HepG2 (cell line): ENCODE results near the gene EFNA2. TPM values are rescaled to one million over a fixed set of nuclear protein-coding genes. Genes with fewer than 3 reads are reported as not detected.

Experiments
- ATAC-seq: fragments of 200-7000 bp; cut with Tn5 transposase; 3 replicates; pipeline ENCODE4 v1.9.1; 2020; ENCODE audit warnings: mild to moderate bottlenecking, moderate library complexity
- BruUV-seq: library from RNA; stranded (reverse); fragments of 400-500 nt; replicated peaks from 2 replicates; lab custom pipeline; 2021; lab: Mats Ljungman, UMichigan
- CTCF ChIA-PET: fragments of 300-600 bp; formaldehyde crosslinking; extraction: SDS; loops from one replicate; lab custom pipeline; 2021; ENCODE audit warnings: low total read pairs, inconsistent platforms, low intra/inter-chr PET ratio; lab: Yijun Ruan, JAX
- POLR2A ChIA-PET: fragments of 350-600 bp; sonication (Branson Sonifier 250); formaldehyde crosslinking; loops from one replicate; lab custom pipeline; 2020; ENCODE audit warnings: antibody characterized with exemption, inconsistent platforms; lab: Yijun Ruan, JAX
- DNase-seq: peaks from one replicate; pipeline ENCODE4 v3.0.0-alpha.2; 2015; ENCODE audit warnings: low spot score
- FAIRE-seq: peaks from 3 replicates; lab custom pipeline; 2011; peaks lifted over from hg19 to GRCh38; lab: Jason Lieb, UNC
- H2AFZ ChIP-seq: one replicate; pipeline ENCODE4 v1.6.1; 2011; ENCODE audit warnings: low read length, inconsistent platforms
- H3K27ac ChIP-seq: fragments of 300-600 bp; 3 replicates; pipeline ENCODE4 v1.8.0; 2011; ENCODE audit warnings: mixed run types, mild to moderate bottlenecking, mixed read lengths, low read length, inconsistent platforms; ENCODE audit not compliant: insufficient read depth; ENCODE audit errors: extremely low read length
- H3K27me3 ChIP-seq, 2 experiments: fragments of 200-600 bp in 1 of 2; 2 replicates in 1 of 2; 3 replicates in 1 of 2; pipeline versions ENCODE4 v1.6.0 to v1.8.0; 2011; ENCODE audit warnings: low read length in 2 of 2, mild to moderate bottlenecking in 2 of 2, moderate library complexity in 2 of 2, inconsistent platforms in 1 of 2; ENCODE audit not compliant: insufficient read depth in 2 of 2, control insufficient read depth in 1 of 2
- H3K36me3 ChIP-seq, 2 experiments: fragments of 200-600 bp in 1 of 2; replicated peaks in 1 of 2; 2 replicates in 1 of 2; 3 replicates in 1 of 2; pipeline versions ENCODE4 v1.5.1 to v1.8.0; 2011; ENCODE audit warnings: low read length in 2 of 2, inconsistent platforms in 1 of 2; ENCODE audit not compliant: insufficient read depth in 2 of 2, control insufficient read depth in 1 of 2
- H3K4me1 ChIP-seq: 2 replicates; pipeline ENCODE4 v1.5.1; 2012; ENCODE audit warnings: low read length, inconsistent platforms; ENCODE audit not compliant: insufficient read depth
- H3K4me2 ChIP-seq: 2 replicates; pipeline ENCODE4 v1.6.0; 2011; ENCODE audit warnings: low read depth, low read length, inconsistent platforms
- H3K4me3 ChIP-seq, 3 experiments: fragments of 200-600 bp in 1 of 3; sonication (generic), shearing (Covaris generic) in 1 of 3; replicated peaks in 1 of 3; 2 replicates each; pipeline ENCODE4 v1.5.1; 2011 to 2016; ENCODE audit warnings: low read length in 3 of 3, inconsistent platforms in 2 of 3, low read depth in 2 of 3, mild to moderate bottlenecking in 2 of 3, control low read depth in 1 of 3, mixed read lengths in 1 of 3; ENCODE audit not compliant: insufficient read depth in 1 of 3
- H3K79me2 ChIP-seq: one replicate; pipeline ENCODE4 v1.6.1; 2011; ENCODE audit warnings: low read length, inconsistent platforms; ENCODE audit not compliant: insufficient read depth
- H3K9ac ChIP-seq: 2 replicates; pipeline ENCODE4 v1.6.0; 2011; ENCODE audit warnings: mild to moderate bottlenecking, low read depth, low read length, inconsistent platforms; ENCODE audit not compliant: insufficient read depth
- H3K9me3 ChIP-seq: 2 replicates; pipeline ENCODE4 v1.5.1; 2012; ENCODE audit warnings: mild to moderate bottlenecking, low read length
- H4K20me1 ChIP-seq: 2 replicates; pipeline ENCODE4 v1.6.0; 2011; ENCODE audit warnings: inconsistent platforms, mild to moderate bottlenecking, low read length, moderate library complexity; ENCODE audit not compliant: insufficient read depth
- HINFP ChIP-seq: sonication (generic); formaldehyde crosslinking; IDR thresholded peaks from 2 replicates; pipeline ENCODE4 v1.4.0; 2020; ENCODE audit warnings: low read depth, mild to moderate bottlenecking, missing genetic modification reagents
- NCOA5 ChIP-seq: sonication (generic); formaldehyde crosslinking; IDR thresholded peaks from 2 replicates; pipeline ENCODE4 v1.4.0; 2020; ENCODE audit warnings: missing genetic modification reagents
- POLR2AphosphoS5 ChIP-seq: IDR thresholded peaks from 2 replicates; pipeline ENCODE4 v1.6.1; 2012; ENCODE audit warnings: low read depth, low read length
- POLR2G ChIP-seq: fragments of 200-400 bp; formaldehyde crosslinking; IDR thresholded peaks from 2 replicates; pipeline ENCODE4 v1.6.1; 2018; ENCODE audit warnings: mild to moderate bottlenecking, low read depth, low read length, moderate library complexity
- RBFOX2 ChIP-seq: fragments of 200-400 bp; formaldehyde crosslinking; IDR thresholded peaks from 2 replicates; pipeline ENCODE4 v1.6.1; 2017; ENCODE audit warnings: low read depth, mild to moderate bottlenecking, low read length
- ZC3H4 ChIP-seq: sonication (generic); formaldehyde crosslinking; IDR thresholded peaks from 2 replicates; pipeline ENCODE4 v1.4.0; 2020; ENCODE audit warnings: missing genetic modification reagents, borderline replicate concordance
- ZNF296 ChIP-seq: sonication (generic); formaldehyde crosslinking; conservative IDR thresholded peaks from 2 replicates; pipeline ENCODE4 v1.5.0; 2020; ENCODE audit warnings: mild to moderate bottlenecking, missing genetic modification reagents
- ZNF367 ChIP-seq: sonication (generic); formaldehyde crosslinking; IDR thresholded peaks from 2 replicates; pipeline ENCODE4 v1.4.0; 2020; ENCODE audit warnings: missing genetic modification reagents, borderline replicate concordance
- ZNF451 ChIP-seq: sonication (generic); formaldehyde crosslinking; IDR thresholded peaks from 2 replicates; pipeline ENCODE4 v1.5.0; 2020; ENCODE audit warnings: mild to moderate bottlenecking, missing genetic modification reagents
- ZNF503 ChIP-seq: sonication (generic); formaldehyde crosslinking; IDR thresholded peaks from 2 replicates; pipeline ENCODE4 v1.4.0; 2020; ENCODE audit warnings: missing genetic modification reagents
- ZNF607 ChIP-seq: sonication (generic); formaldehyde crosslinking; IDR thresholded peaks from 2 replicates; pipeline ENCODE4 v1.5.1; 2020; ENCODE audit warnings: missing genetic modification reagents, mild to moderate bottlenecking, borderline replicate concordance
- ZNF660 ChIP-seq: sonication (generic); formaldehyde crosslinking; IDR thresholded peaks from 2 replicates; pipeline ENCODE4 v1.5.1; 2020; ENCODE audit warnings: mild to moderate bottlenecking, low read depth, missing genetic modification reagents, borderline replicate concordance
- ZNF740 ChIP-seq: sonication (generic); formaldehyde crosslinking; IDR thresholded peaks from 2 replicates; pipeline ENCODE4 v1.4.0; 2020; ENCODE audit warnings: missing genetic modification reagents
- ZXDC ChIP-seq: sonication (generic); formaldehyde crosslinking; IDR thresholded peaks from 2 replicates; pipeline ENCODE4 v1.5.0; 2020; ENCODE audit warnings: mild to moderate bottlenecking, missing genetic modification reagents
- WGBS: methylation state at CpG from one replicate; pipeline ENCODE4 v1.1.6; 2017; ENCODE audit warnings: low lambda C conversion rate; 5-methylcytosine and 5-hydroxymethylcytosine counted together
- in situ Hi-C: cut with HindIII; loops from 2 replicates; pipeline ENCODE4 v1.10.0; 2017; ENCODE audit warnings: low pct_unique_long_range_greater_than_20kb; ENCODE audit not compliant: extremely low pct_ligation_motif_present
- intact Hi-C: fragments of 100-400 bp; cut with micrococcal nuclease; formaldehyde crosslinking; loops from one replicate; pipeline ENCODE4 v1.10.0; 2022; ENCODE audit not compliant: unreplicated experiment
- polyA plus RNA-seq, 8 experiments: library from polyadenylated mRNA; depleted of rRNA in 3 of 8; stranded (reverse) in 7 of 8; unstranded in 1 of 8; fragments of >200 nt; fragmentation: Illumina TruSeq in 4 of 8; extraction: Trizol in 4 of 8; gene quantifications; 2 replicates each; pipeline versions ENCODE4 v1.2.1 to v1.2.3, GENCODE V29; 2011 to 2016; ENCODE audit warnings: low read depth in 4 of 8, missing spikeins in 1 of 8, mixed read lengths in 1 of 8; ENCODE audit not compliant: insufficient read depth in 1 of 8
- total RNA-seq, 5 experiments: library from RNA; depleted of rRNA; stranded (reverse); fragments of >200 nt; fragmentation: Illumina TruSeq; extraction: Trizol; gene quantifications; 2 replicates each; pipeline ENCODE4 v1.2.3, GENCODE V29; 2016; ENCODE audit warnings: low read depth in 1 of 5

The EFNA2 gene
- total and polyA plus RNA-seq, 2 of the 13 experiments (the other 11 are each of a cell fraction or from before 2014, with no cell fraction given) = 6.0 to 9.9 TPM

GRCh38 chr19:1270213-1270853 is 15.3 kb upstream of the EFNA2 start (continued):
- 0 out of 2 replicates have a peak, but pooled peaks have one; percentile 6 for TF ChIP-seq HINFP
- TF ChIP-seq ZNF296 (CRISPR knock-in tag) = 0 out of 2 replicates have a peak, but pooled peaks have one; percentile 14
- 0 out of 2 replicates have a peak, but pooled peaks have one; percentile 2 for TF ChIP-seq ZNF503 (CRISPR knock-in tag)

- H3K9ac ChIP-seq = peak overlapping the region; percentile 90; the same call in 1 of the 2 replicates
- peaks cover 36% of the 10 kb centered on the region for H4K20me1 ChIP-seq
- FAIRE-seq (no peak), ATAC-seq (no peak), DNase-seq (no peak)
- peak overlapping the region in 2 of 3 experiments; percentile 59 to 83; a peak in 1 of 6 replicates for H3K4me3 ChIP-seq
- BruUV-seq = no TSS peak
- H2AFZ ChIP-seq = no peak overlapping the region
- WGBS = 92% methylated on average over 20 of the region's 26 CpGs
- peak overlapping the region; percentile 100 for H3K4me2 ChIP-seq
- intact Hi-C loops (no loop called here), in situ Hi-C loops (no loop called here)
- H3K4me1 ChIP-seq = peaks cover 77% of the 10 kb centered on the region
- H3K9me3 ChIP-seq = no peaks in the 10 kb centered on the region
- H3K27me3 ChIP-seq = no peaks in the 10 kb centered on the region
- ChIA-PET CTCF (no interaction called here), POLR2A (interaction anchor here (1.3 to 4.2 kb wide), 3 partner anchors 26 to 103 kb away, joined by 4 to 41 read pairs (median 5); no protein-coding TSS in a partner anchor)
- peaks cover 19 to 46% of the 10 kb centered on the region in 2 experiments for H3K36me3 ChIP-seq
- H3K27ac ChIP-seq = peak overlapping the region; percentile 85
- peaks cover 34% of the 10 kb centered on the region for H3K79me2 ChIP-seq
- TF ChIP-seq POLR2G = peak; percentile 17; the same call in 1 of the 2 replicates
- TF ChIP-seq ZNF660 (CRISPR knock-in tag) = no peak
- TF ChIP-seq ZXDC (CRISPR knock-in tag) = peak; percentile 33; the same call in 1 of the 2 replicates
- no peak for TF ChIP-seq ZNF367 (CRISPR knock-in tag)
- TF ChIP-seq ZNF451 (CRISPR knock-in tag) = no peak
- 0 out of 2 replicates have a peak, but pooled peaks have one; percentile 26 for TF ChIP-seq ZNF607 (CRISPR knock-in tag)
- TF ChIP-seq RBFOX2 = peak; percentile 33
- TF ChIP-seq ZC3H4 (CRISPR knock-in tag) = peak; percentile 83; the same call in 1 of the 2 replicates
- TF ChIP-seq POLR2AphosphoS5 = peak; percentile 59
- peak; percentile 68; the same call in 1 of the 2 replicates for TF ChIP-seq ZNF740
- TF ChIP-seq NCOA5 (CRISPR knock-in tag) = no peak
Measured at GRCh38 chr19:1270854-1271527, 14.7 kb upstream of the EFNA2 start.
